ENCODE data around the gene DCST1.

DCST1 gene

DNA sequence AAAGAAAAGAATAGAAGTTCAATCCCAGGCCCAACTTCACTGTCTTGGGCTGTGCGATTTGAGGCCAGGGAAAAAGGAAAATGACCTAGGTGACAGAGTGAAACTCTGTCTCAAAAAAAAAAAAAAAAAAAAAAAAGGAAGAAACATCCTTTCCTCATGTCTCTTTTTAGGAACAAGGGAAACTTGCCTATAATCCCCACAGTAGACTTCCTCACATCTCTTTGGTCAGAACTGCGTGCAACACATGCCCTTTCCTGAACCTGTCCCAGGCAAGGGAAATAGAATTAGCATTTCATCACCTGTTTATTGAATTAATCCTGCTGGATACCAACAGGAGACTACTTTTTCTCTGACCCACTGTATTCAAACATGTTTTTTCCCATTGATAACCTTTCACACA, 2.3 kb downstream of the DCST1 start:
- DNase-seq = no peak

GRCh38 chr1:155037043-155037442, 3.4 kb downstream of the DCST1 start:
- peak in 1 of 2 experiments; percentile 16 for DNase-seq

DNA sequence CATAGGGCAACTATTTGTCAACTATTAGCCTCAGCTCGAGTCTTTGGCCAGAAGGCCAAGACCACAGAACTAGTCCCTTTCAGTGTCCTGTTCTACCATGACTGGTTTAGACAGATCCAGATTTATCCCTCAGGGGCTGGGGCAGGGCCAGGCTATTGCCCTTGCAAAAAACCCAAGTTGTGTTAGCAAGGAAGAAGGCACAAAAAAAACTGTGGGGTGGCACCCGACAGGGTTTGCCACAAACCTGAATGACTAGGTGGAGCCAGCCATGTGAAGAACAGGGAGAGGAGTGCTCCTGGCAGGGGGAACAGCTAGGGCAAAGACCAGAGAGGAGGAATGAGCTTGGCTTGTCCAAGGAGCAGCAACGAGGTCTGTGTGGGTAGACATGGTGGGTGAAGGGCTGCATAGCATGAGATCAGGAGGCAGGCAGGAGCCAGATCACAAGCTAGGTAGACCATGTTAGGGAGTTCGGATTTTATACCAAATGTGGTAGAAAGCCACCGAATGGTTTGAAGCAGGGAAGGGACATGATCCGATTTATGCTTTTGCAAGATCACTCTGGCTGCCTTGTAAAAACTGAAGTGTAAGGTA, 4.3 kb downstream of the DCST1 start:
- no peak for DNase-seq

- no peak for DNase-seq
Measured at GRCh38 chr1:155038602-155039307, 5.1 kb downstream of the DCST1 start.

- DNase-seq = no peak
Measured at GRCh38 chr1:155039308-155039669, 5.7 kb downstream of the DCST1 start.

DNA sequence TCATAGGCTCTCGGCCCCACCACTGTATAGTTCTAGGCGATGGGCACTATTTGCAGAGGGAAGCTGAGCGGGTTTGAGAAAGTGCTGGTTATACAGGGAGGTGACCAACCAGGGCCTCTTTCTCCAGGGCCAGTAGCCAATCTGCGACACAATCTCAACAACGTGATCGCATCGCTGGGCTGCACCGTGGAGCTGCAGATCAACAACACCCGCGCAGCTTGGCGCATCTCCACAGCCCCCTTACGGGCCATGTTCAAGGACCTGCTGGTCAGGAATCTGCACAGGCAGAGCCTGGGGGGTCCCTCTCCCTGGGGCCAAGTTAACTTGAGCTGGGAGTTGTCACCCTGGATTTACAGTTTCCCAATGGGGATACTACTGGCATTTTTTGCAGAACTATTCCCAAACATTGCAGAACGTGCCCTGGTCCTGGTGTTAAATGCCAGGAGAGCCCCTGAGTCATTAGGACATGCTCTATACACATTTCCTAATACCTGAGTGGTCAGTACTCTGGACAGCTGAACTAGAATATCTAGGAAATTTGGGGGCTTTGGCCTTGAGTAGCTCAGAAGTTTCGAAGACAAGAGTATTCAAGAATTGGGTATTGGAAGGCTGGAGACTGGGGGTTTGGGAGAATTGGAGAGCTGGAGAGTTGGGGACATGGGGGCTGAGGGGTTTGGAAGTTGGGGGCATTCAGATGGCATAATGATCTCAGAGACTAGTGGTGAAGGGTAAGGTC, 6.9 kb downstream of the DCST1 start:
- DNase-seq = no peak

- DNase-seq = no peak
Measured at GRCh38 chr1:155042789-155043188, 9.2 kb downstream of the DCST1 start.

DNA sequence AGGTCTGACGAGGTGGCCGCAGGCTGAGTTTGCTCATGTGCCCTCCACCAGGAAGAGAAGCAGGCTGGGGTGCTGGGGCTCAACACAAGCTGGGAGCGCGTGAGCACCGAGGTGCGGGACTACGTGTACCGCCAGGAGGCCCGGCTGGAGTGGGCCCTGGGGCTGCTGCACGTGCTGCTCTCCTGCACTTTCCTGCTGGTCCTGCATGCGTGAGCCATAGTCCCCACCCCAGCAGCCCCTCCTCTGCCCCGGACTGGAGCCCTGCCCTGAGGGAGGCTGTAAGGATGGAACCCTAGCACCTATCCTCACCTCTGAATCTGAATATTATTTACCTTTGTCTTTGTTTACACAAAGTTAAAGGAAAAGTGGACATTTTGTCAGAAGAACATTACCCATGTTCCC, 9.7 kb downstream of the DCST1 start:
- DNase-seq = no peak

DNA sequence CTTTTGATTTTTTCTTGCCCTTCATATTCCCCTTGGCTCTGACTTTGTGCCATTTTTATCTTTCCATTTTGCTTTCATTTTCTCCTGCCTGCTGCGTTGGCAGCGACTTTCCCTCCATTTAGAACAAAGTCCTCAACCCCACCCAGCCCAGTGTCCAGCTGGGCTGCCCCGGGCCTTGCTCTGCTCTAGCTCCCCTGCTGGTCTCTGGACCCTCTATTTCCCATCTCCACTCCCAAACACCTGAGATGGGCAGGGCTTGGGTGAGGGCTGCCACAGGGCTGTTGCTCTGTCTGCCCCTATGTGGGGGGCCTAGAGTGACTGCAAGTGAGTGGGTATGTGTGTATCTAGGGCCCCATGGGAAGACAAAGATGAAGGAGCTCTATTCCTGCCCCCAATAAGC, 10.2 kb downstream of the DCST1 start:
- DNase-seq = no peak

DNA sequence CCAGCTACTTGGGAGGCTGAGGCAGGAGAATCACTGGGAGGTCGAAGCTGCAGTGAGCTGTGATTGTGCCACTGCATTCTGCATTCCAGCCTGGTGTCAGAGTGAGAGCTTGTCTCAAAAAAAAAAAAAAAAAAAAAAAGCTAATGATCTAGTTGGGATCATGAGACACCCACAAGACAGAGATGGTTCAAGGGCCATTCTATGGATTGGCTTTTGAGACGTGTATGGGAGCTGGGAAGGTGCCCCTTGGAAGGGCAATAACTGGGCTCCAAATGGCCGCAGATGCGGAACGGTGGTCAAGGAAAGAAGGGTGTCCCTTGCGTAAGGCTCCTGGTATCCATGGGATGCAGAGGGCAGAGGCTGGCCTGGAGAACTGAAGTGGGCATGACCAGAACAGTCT, 10.7 kb downstream of the DCST1 start:
- DNase-seq = no peak

DNA sequence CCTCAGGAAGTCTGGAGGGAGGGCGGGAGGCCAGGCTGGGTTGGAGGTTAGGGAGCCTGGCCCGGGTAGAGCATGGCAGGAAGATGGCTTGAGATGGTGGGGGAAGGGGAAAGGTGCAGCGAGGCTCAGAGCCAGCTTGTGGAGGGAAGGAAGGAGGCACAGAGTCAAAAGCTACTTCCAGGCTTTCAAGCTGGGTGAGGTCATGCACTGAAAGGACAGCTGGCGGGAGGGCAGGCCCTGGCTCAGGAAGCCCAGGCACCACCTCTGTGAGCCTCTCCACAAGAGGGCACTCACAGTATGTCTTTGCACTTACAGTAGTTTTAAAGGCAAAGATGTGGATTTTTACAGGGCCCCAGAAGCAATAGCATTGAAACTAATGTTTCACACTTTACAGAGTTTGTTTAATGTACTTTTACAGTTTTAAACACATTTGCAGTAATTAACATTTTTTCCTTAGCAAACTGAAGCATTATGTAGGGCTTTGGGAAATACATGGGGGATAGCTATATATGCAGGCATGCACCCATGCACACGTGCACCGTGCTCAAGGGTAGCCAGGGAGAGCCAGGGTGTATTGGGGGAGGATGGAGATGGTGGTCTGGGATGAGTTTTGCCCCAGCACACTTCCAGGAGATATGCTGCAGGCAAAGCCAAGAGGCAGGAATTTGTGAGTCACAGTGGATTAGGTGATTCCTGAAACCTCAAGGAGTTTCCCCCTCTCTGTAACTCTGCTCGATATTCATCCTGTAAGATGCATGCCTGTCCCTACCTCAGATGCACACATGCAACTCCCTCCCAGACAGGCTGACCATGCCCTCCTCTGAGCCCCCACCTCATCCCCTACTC, 11.4 kb downstream of the DCST1 start:
- peak in 1 of 2 experiments; percentile 42 for DNase-seq

DNA sequence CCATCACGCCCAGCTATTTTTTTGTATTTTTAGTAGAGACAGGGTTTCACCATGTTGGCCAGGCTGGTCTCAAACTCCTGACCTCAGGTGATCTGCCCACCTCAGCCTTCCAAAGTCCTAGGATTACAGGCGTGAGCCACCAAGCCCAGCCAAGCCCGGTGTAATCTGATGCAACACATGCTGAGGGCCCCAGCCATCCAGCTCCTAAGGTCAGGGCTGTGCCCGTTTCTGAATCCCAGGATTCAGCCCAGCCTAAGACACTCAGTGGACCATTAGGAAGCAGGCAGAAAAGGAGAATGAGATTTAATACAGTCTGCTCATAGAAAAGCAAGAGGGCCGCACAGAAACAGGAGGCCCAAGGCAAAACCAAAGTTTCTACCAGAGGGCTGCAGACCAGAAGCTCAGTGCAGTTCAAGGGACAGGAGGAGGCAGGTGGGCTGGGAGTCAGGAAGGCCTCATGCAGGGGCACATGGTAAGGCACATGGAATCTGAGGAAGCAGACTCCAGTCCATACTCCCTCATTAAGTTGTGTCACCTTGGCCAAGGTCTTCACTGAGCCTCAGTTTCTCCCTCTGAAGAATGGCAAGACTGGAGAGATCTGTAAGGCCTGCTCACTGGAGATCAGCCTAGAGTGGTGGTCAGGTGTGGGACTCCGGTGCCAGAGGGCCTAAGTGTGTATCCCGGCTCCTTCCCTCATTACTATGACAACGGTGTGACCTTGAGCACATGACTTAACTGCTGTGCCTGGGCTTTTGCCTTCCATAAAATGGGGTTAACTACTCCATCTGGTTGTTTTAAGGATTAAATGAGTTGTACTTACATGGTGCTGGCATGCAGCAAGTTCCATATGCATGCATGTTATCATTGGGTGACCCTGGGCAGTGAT, 15.1 kb downstream of the DCST1 start:
- DNase-seq = no peak

DNA sequence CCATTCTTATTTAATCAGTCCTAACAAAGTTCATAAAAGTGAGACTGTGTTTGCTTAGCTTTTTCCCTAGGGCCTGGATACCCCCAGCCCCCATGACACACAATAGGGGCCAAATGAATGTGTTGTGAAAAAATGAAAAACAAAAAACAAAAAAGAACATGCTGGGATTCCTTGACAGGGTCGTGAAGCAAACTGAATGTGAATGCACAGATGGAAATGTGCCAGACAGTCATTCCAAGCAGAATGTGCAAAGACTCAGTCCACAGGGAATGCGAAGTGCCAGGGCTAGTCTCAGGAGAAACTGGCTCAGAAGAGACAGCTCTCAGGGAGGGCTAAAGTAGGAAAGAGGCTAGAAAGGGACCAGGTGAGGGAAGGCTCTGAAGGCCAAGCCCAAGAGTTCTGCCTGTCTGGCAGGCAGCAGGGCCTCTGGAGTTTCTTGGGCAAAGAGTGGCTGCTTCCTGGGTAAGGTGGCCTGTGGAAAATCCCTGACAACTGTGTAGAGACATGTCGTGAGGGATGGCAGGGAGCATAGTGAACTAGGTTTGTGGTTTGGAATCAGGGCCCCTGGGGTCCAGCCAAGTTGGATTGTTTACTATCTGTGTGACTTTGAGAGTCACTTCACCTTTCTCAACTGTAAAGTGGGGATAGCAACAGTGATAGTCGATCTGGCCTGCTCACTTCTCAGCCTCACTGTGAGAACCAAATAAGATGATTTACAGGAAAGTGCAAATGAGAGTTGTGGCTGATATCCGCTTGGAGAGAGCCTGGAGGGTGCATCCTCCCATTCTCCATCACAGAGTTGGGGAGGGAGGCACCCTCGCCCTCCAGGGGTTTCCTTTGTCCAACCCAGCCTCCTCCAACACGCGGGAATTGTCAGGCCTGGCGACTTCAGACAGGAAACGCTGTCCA, 16.3 kb downstream of the DCST1 start:
- no peak for DNase-seq

GRCh38 chr1:155050560-155051341, 17.1 kb downstream of the DCST1 start, which contains the start of gene ADAM15:
Gene ADAM15, plus strand, starts transcription at chr1:155051316. Its CDS starts 71 bp downstream, at chr1:155051387.
- DNase-seq = peak; percentile 70 to 87

- DNase-seq = no peak
Measured at GRCh38 chr1:155051342-155051776, 17.7 kb downstream of the DCST1 start.

DNA sequence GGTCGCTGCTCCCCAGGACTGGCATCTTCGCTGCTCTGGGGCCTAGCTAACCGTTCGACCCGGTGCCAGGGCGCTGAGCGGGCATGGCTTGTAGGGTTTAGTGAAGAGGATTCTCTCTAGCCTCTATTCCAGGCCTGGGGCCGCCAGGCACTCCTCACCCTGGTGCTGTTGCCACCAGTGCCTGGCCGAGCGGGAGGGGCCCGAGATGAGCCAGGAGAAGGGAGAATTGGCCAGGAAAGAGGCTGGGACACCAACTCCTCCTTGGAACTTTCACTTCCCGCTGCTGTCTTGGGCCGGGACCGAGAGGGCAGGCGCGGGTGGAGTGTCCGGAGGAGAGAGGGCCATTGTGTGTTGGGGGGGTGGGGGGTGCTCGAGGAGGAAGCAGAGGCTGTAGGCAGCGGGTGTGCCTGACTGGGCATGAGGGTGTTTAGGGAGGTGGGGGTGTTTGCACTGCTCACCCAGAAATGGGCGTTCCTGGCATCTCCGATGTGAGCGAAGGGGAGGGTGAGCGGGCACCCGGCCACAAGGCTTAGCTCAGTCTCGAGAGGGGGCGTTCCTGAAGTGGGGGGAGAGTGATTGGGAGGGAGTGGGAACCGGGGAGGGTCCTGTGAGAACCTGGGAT, 18.3 kb downstream of the DCST1 start:
- DNase-seq = peak; percentile 54 to 58

DNA sequence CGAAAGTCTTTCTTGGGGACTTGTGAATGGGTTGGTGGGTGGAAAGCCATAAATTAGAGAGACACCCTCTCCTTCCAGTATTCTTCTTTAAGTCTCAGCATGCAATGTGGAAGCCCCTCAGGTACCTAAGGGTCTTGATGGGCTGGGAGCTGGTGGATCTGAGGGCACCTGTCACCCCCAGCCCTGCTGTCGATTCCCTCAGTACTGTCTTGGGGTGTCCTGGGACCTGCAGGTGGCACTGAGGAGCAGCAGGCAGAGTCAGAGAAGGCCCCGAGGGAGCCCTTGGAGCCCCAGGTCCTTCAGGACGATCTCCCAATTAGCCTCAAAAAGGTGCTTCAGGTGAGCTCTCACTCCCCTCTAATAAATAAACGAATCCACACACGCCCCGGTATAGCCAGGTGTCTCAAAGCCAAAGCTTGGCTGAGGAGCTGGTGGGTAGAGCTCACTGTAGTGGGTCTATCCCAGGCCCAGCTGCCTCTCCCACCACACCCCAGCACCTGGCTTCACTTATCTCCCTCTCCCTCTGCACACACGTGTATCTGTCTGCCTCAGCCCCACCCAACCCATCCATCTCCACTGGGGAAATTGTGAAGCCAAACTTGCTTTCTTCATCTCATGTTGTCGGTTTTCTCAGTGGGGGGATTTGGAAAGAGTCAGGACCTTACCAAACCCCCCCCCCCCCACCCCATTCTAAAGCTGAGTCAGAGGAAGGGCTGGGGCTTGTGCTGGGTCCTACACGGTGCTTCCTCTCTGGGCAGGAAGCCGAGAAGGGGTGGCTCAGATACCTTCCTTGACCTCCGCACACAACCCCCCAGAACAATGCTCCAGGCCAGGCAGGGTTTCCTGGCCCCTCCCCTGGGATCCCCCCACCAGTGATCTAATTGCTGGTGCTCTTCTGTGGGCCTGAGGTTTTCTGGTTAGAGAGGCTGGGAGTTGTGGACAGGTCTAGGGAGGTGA, 19.1 kb downstream of the DCST1 start:
- peak; percentile 67 to 69 for DNase-seq

GRCh38 chr1:155053531-155054105, 20.0 kb downstream of the DCST1 start:
- no peak for DNase-seq

All from NCI-H187 (cell line).